HepG2 (cell line): ENCODE data around the gene PLB1. TPM values are rescaled to one million over a fixed set of nuclear protein-coding genes. Genes with fewer than 3 reads are reported as not detected.
A peak's percentile ranks its signal among the peaks of the same experiment; 100 is the strongest.

Experiments used
- AGO1 ChIP-seq: fragments of 200-400 bp; formaldehyde crosslinking; IDR thresholded peaks from 2 replicates; pipeline ENCODE4 v1.6.1; 2017; ENCODE audit warnings: mild to moderate bottlenecking, low read depth, low read length, moderate library complexity; ENCODE audit not compliant: poor library complexity, severe bottlenecking
- ATF2 ChIP-seq: sonication (generic); formaldehyde crosslinking; IDR thresholded peaks from 2 replicates; pipeline ENCODE4 v1.4.0; 2020; ENCODE audit warnings: missing genetic modification reagents
- CAMTA2 ChIP-seq: sonication (generic); formaldehyde crosslinking; IDR thresholded peaks from 2 replicates; pipeline ENCODE4 v1.4.0; 2020; ENCODE audit warnings: mild to moderate bottlenecking, missing genetic modification reagents, borderline replicate concordance
- FOXK1 ChIP-seq: sonication (generic); formaldehyde crosslinking; IDR thresholded peaks from 2 replicates; pipeline ENCODE4 v1.4.0; 2020; ENCODE audit warnings: low read depth, missing genetic modification reagents, borderline replicate concordance
- GMEB1 ChIP-seq: sonication (generic); formaldehyde crosslinking; IDR thresholded peaks from 2 replicates; pipeline ENCODE4 v1.5.1; 2020; ENCODE audit warnings: missing genetic modification reagents, mild to moderate bottlenecking, borderline replicate concordance
- HOXA5 ChIP-seq: sonication (generic); formaldehyde crosslinking; IDR thresholded peaks from 2 replicates; pipeline ENCODE4 v1.4.0; 2020; ENCODE audit warnings: missing genetic modification reagents
- IRF2 ChIP-seq: IDR thresholded peaks from 2 replicates; pipeline ENCODE4 v1.6.1; 2018; ENCODE audit warnings: missing genetic modification reagents, missing compliant biosample characterization
- NFKBIZ ChIP-seq: IDR thresholded peaks from 2 replicates; pipeline ENCODE4 v1.6.1; 2018; ENCODE audit warnings: missing genetic modification reagents, missing compliant biosample characterization
- SRF ChIP-seq: IDR thresholded peaks from 2 replicates; pipeline ENCODE4 v1.6.1; 2011; ENCODE audit warnings: mild to moderate bottlenecking, low read depth, low read length, moderate library complexity
- SRY ChIP-seq: sonication (generic); formaldehyde crosslinking; IDR thresholded peaks from 2 replicates; pipeline ENCODE4 v1.8.0; 2022; ENCODE audit warnings: mild to moderate bottlenecking, missing genetic modification reagents
- TBP ChIP-seq: sonication (generic); formaldehyde crosslinking; IDR thresholded peaks from 2 replicates; pipeline ENCODE4 v1.5.0; 2020; ENCODE audit warnings: missing genetic modification reagents
- TFE3 ChIP-seq: IDR thresholded peaks from 2 replicates; pipeline ENCODE4 v1.6.1; 2016
- YEATS4 ChIP-seq: sonication (generic); formaldehyde crosslinking; IDR thresholded peaks from 2 replicates; pipeline ENCODE4 v1.4.0; 2020; ENCODE audit warnings: missing genetic modification reagents, borderline replicate concordance
- ZBTB1 ChIP-seq: sonication (generic); formaldehyde crosslinking; IDR thresholded peaks from 2 replicates; pipeline ENCODE4 v1.4.0; 2020; ENCODE audit warnings: missing genetic modification reagents, borderline replicate concordance
- ZNF138 ChIP-seq: sonication (generic); formaldehyde crosslinking; IDR thresholded peaks from 2 replicates; pipeline ENCODE4 v1.5.0; 2020; ENCODE audit warnings: mild to moderate bottlenecking, low read depth, missing genetic modification reagents
- ZNF234 ChIP-seq: sonication (generic); formaldehyde crosslinking; conservative IDR thresholded peaks from 2 replicates; pipeline ENCODE4 v1.5.1; 2020; ENCODE audit warnings: mild to moderate bottlenecking, missing genetic modification reagents
- ZNF256 ChIP-seq: sonication (generic); formaldehyde crosslinking; conservative IDR thresholded peaks from 2 replicates; pipeline ENCODE4 v1.4.0; 2020; ENCODE audit warnings: missing genetic modification reagents
- ZNF260 ChIP-seq: sonication (generic); formaldehyde crosslinking; IDR thresholded peaks from 2 replicates; pipeline ENCODE4 v1.4.0; 2020; ENCODE audit warnings: missing genetic modification reagents, low read depth, mild to moderate bottlenecking, borderline replicate concordance
- ZNF276 ChIP-seq: sonication (generic); formaldehyde crosslinking; IDR thresholded peaks from 2 replicates; pipeline ENCODE4 v1.4.0; 2020; ENCODE audit warnings: mild to moderate bottlenecking, low read depth, missing genetic modification reagents
- ZNF326 ChIP-seq: sonication (generic); formaldehyde crosslinking; IDR thresholded peaks from 2 replicates; pipeline ENCODE4 v1.4.0; 2020; ENCODE audit warnings: missing genetic modification reagents, borderline replicate concordance
- ZNF430 ChIP-seq: sonication (generic); formaldehyde crosslinking; IDR thresholded peaks from 2 replicates; pipeline ENCODE4 v1.9.0; 2021; ENCODE audit warnings: mild to moderate bottlenecking, missing genetic modification reagents
- ZNF75D ChIP-seq: sonication (generic); formaldehyde crosslinking; IDR thresholded peaks from 2 replicates; pipeline ENCODE4 v1.8.1; 2023; ENCODE audit warnings: missing genetic modification reagents, mild to moderate bottlenecking, borderline replicate concordance
- ZNF792 ChIP-seq: IDR thresholded peaks from 2 replicates; pipeline ENCODE4 v1.6.1; 2016
- ZSCAN5A ChIP-seq: sonication (generic); formaldehyde crosslinking; IDR thresholded peaks from 2 replicates; pipeline ENCODE4 v1.8.0; 2022; ENCODE audit warnings: mild to moderate bottlenecking, missing genetic modification reagents, borderline replicate concordance
- polyA plus RNA-seq, 8 experiments: library from polyadenylated mRNA; depleted of rRNA in 3 of 8; stranded (reverse) in 7 of 8; unstranded in 1 of 8; fragments of >200 nt; fragmentation: Illumina TruSeq in 4 of 8; extraction: Trizol in 4 of 8; gene quantifications; 2 replicates each; pipeline versions ENCODE4 v1.2.1 to v1.2.3, GENCODE V29; 2011 to 2016; ENCODE audit warnings: low read depth in 4 of 8, missing spikeins in 1 of 8, mixed read lengths in 1 of 8; ENCODE audit not compliant: insufficient read depth in 1 of 8
- total RNA-seq, 5 experiments: library from RNA; depleted of rRNA; stranded (reverse); fragments of >200 nt; fragmentation: Illumina TruSeq; extraction: Trizol; gene quantifications; 2 replicates each; pipeline ENCODE4 v1.2.3, GENCODE V29; 2016; ENCODE audit warnings: low read depth in 1 of 5

Gene PLB1
- total and polyA plus RNA-seq, 2 of the 13 experiments (the other 11 are each of a cell fraction or from before 2014, with no cell fraction given): 0.20 to 1.8 TPM

- TF ChIP-seq ZNF256 (CRISPR knock-in tag) (no peak), ZNF326 (CRISPR knock-in tag) (no peak), CAMTA2 (CRISPR knock-in tag) (no peak), IRF2 (peak; percentile 64; the same call in 1 of the 2 replicates), SRF (no peak), ZBTB1 (CRISPR knock-in tag) (no peak), TBP (no peak), ZNF792 (CRISPR knock-in tag) (peak; percentile 67), YEATS4 (CRISPR knock-in tag) (no peak), SRY (CRISPR knock-in tag) (no peak), TFE3 (CRISPR knock-in tag) (no peak), ZNF276 (CRISPR knock-in tag) (no peak), ZNF234 (no peak), ZNF260 (CRISPR knock-in tag) (no peak), HOXA5 (CRISPR knock-in tag) (no peak), GMEB1 (CRISPR knock-in tag) (no peak), ZNF430 (CRISPR knock-in tag) (no peak), ZNF138 (CRISPR knock-in tag) (no peak), ZNF75D (CRISPR knock-in tag) (0 out of 2 replicates have a peak, but pooled peaks have one; percentile 25), NFKBIZ (0 out of 2 replicates have a peak, but pooled peaks have one; percentile 33), ATF2 (peak; percentile 70), ZSCAN5A (CRISPR knock-in tag) (no peak), FOXK1 (CRISPR knock-in tag) (peak; percentile 40; the same call in 1 of the 2 replicates), AGO1 (peak; percentile 48)
These were observed 70.7 kb downstream of the PLB1 start (continued) for GRCh38 chr2:28566521-28567041.
